GM12878 (cell line): Measurements from ENCODE around the gene EXOC4. TPM values are rescaled to one million over a fixed set of nuclear protein-coding genes. Genes with fewer than 3 reads are reported as not detected.

Experiments used
- ATAC-seq: fragments of 200-7000 bp; cut with Tn5 transposase; 3 replicates; pipeline ENCODE4 v1.9.1; 2020; ENCODE audit warnings: mild to moderate bottlenecking, moderate library complexity
- BruUV-seq: library from RNA; stranded (reverse); fragments of 400-500 nt; replicated peaks from 2 replicates; lab custom pipeline; 2021; lab: Mats Ljungman, UMichigan
- CTCF ChIA-PET: fragments of 300-600 bp; sonication (Branson Sonifier 250); formaldehyde crosslinking; extraction: SDS; loops from one replicate; lab custom pipeline; 2021; ENCODE audit warnings: inconsistent platforms; lab: Yijun Ruan, JAX
- POLR2A ChIA-PET: fragments of 350-600 bp; formaldehyde crosslinking; extraction: SDS; loops from one replicate; lab custom pipeline; 2021; ENCODE audit warnings: inconsistent platforms; lab: Charles Lee
- RAD21 ChIA-PET: fragments of 300-600 bp; sonication (Branson Sonifier 250); formaldehyde crosslinking; loops from one replicate; lab custom pipeline; 2023; ENCODE audit warnings: antibody characterized with exemption; ENCODE audit not compliant: unreplicated experiment; lab: Charles Lee
- SMC1A ChIA-PET: fragments of 300-600 bp; sonication (Branson Sonifier 250); formaldehyde crosslinking; loops from one replicate; lab custom pipeline; 2023; ENCODE audit not compliant: unreplicated experiment, uncharacterized antibody; lab: Charles Lee
- DNase-seq: peaks from one replicate; pipeline ENCODE4 v3.0.0-alpha.2; 2011; ENCODE audit warnings: low read depth, low spot score
- FAIRE-seq: peaks from 3 replicates; lab custom pipeline; 2011; peaks lifted over from hg19 to GRCh38; lab: Jason Lieb, UNC
- H2AFZ ChIP-seq: 2 replicates; pipeline ENCODE4 v1.6.0; 2011; ENCODE audit warnings: low read depth, low read length, control low read depth; ENCODE audit not compliant: control insufficient read depth
- H3K27ac ChIP-seq: 2 replicates; pipeline ENCODE4 v1.5.1; 2011; ENCODE audit warnings: control low read depth; ENCODE audit not compliant: control insufficient read depth, insufficient read depth
- H3K27me3 ChIP-seq, 2 experiments: replicated peaks in 1 of 2; 2 replicates each; pipeline versions ENCODE4 v1.6.0 to v1.6.1; 2011; ENCODE audit warnings: low read length in 1 of 2; ENCODE audit not compliant: control insufficient read depth in 2 of 2, insufficient read depth in 2 of 2
- H3K36me3 ChIP-seq, 2 experiments: 2 replicates each; pipeline ENCODE4 v1.5.1; 2011; ENCODE audit warnings: low read length in 1 of 2; ENCODE audit not compliant: control insufficient read depth in 2 of 2, insufficient read depth in 2 of 2
- H3K4me1 ChIP-seq: 2 replicates; pipeline ENCODE4 v1.6.1; 2011; ENCODE audit warnings: mild to moderate bottlenecking, low read length, moderate library complexity, mixed read lengths; ENCODE audit not compliant: control insufficient read depth, insufficient read depth
- H3K4me2 ChIP-seq: 2 replicates; pipeline ENCODE4 v1.6.0; 2011; ENCODE audit warnings: control low read depth; ENCODE audit not compliant: control insufficient read depth, insufficient read depth
- H3K4me3 ChIP-seq: fragments of 200-600 bp; sonication (generic); 2 replicates; pipeline ENCODE4 v1.5.1; 2016
- H3K79me2 ChIP-seq: 2 replicates; pipeline ENCODE4 v1.6.0; 2011; ENCODE audit warnings: low read length; ENCODE audit not compliant: control insufficient read depth, insufficient read depth
- H3K9ac ChIP-seq: 2 replicates; pipeline ENCODE4 v1.8.0; 2011; ENCODE audit warnings: low read length, control low read depth, mixed read lengths; ENCODE audit not compliant: control insufficient read depth, insufficient read depth
- H3K9me3 ChIP-seq: replicated peaks from 3 replicates; pipeline ENCODE4 v1.5.1; 2011; ENCODE audit warnings: mild to moderate bottlenecking, low read length; ENCODE audit not compliant: control insufficient read depth, insufficient read depth
- H4K20me1 ChIP-seq: 2 replicates; pipeline ENCODE4 v1.6.0; 2011; ENCODE audit not compliant: control insufficient read depth, insufficient read depth
- CHD2 ChIP-seq: IDR thresholded peaks from 2 replicates; pipeline ENCODE4 v1.6.1; 2011; ENCODE audit warnings: low read depth, low read length, improper control_type of control experiment, borderline replicate concordance
- CHD4 ChIP-seq: fragments of 200-600 bp; sonication (generic); IDR thresholded peaks from 2 replicates; pipeline ENCODE4 v1.6.1; 2016; ENCODE audit warnings: mild to moderate bottlenecking
- DPF2 ChIP-seq: fragments of 450-650 bp; IDR thresholded peaks from 2 replicates; pipeline ENCODE4 v1.6.1; 2017; ENCODE audit warnings: mild to moderate bottlenecking
- LARP7 ChIP-seq: fragments of 450-650 bp; IDR thresholded peaks from 2 replicates; pipeline ENCODE4 v1.6.1; 2017; ENCODE audit warnings: mild to moderate bottlenecking
- NR2F1 ChIP-seq: fragments of 450-650 bp; conservative IDR thresholded peaks from 2 replicates; pipeline ENCODE4 v1.6.1; 2017; ENCODE audit warnings: mild to moderate bottlenecking
- POLR2AphosphoS2 ChIP-seq: IDR thresholded peaks from 2 replicates; pipeline ENCODE4 v1.6.1; 2011; ENCODE audit warnings: low read depth, mild to moderate bottlenecking, low read length, improper control_type of control experiment, moderate library complexity
- SIN3A ChIP-seq: IDR thresholded peaks from 2 replicates; pipeline ENCODE4 v1.6.1; 2012; ENCODE audit warnings: low read depth, low read length, improper control_type of control experiment
- SIX5 ChIP-seq: IDR thresholded peaks from 2 replicates; pipeline ENCODE4 v1.6.1; 2011; ENCODE audit warnings: mild to moderate bottlenecking, low read depth, low read length, moderate library complexity; ENCODE audit not compliant: severe bottlenecking
- WGBS: methylation state at CpG from one replicate; pipeline ENCODE4 v1.1.6; 2016; ENCODE audit warnings: low lambda C conversion rate; ENCODE audit not compliant: insufficient replicate concordance, insufficient coverage; ENCODE audit errors: missing lambda C conversion rate; 5-methylcytosine and 5-hydroxymethylcytosine counted together
- in situ Hi-C: fragments of 300-500 bp; cut with MboI; formaldehyde crosslinking; loops from 9 replicates; pipeline ENCODE4 v1.14.3; 2018; ENCODE audit warnings: mixed read lengths
- intact Hi-C: fragments of 100-400 bp; cut with micrococcal nuclease; formaldehyde crosslinking; loops from one replicate; pipeline ENCODE4 v1.14.2; 2022; ENCODE audit not compliant: unreplicated experiment
- polyA plus RNA-seq, 11 experiments: library from polyadenylated mRNA; depleted of rRNA in 4 of 11; unstranded in 6 of 11; stranded (reverse) in 5 of 11; fragments of >200 nt; fragmentation: Nextera tagmentation in 4 of 11; fragmentation: Illumina TruSeq in 1 of 11; extraction: Ambion mirVana in 4 of 11; extraction: Trizol in 1 of 11; gene quantifications; 1 replicate in 1 of 11; 2 replicates in 10 of 11; pipeline versions ENCODE4 v1.2.1 to v1.2.3, GENCODE V29; 2011 to 2016; ENCODE audit warnings: inconsistent platforms in 2 of 11, missing spikeins in 2 of 11, low read depth in 1 of 11
- total RNA-seq, 4 experiments: library from RNA; depleted of rRNA in 3 of 4; stranded (reverse); fragments of >200 nt in 3 of 4; fragmentation: Illumina TruSeq in 1 of 4; extraction: Trizol in 1 of 4; gene quantifications; 2 replicates each; pipeline versions ENCODE4 v1.2.1 to v1.2.3, GENCODE V29; 2013 to 2021
- TF ChIP-seq, protein P1 (sequence below): IDR thresholded peaks from 2 replicates; pipeline ENCODE4 v1.6.1; 2011; ENCODE audit warnings: borderline replicate concordance, low read depth, mild to moderate bottlenecking, moderate library complexity, mixed read lengths, low read length; ENCODE audit not compliant: insufficient read depth; ENCODE audit errors: extremely low read length
- TF ChIP-seq, protein P2 (sequence below): fragments of 450-650 bp; IDR thresholded peaks from 2 replicates; pipeline ENCODE4 v1.6.1; 2017; ENCODE audit warnings: mild to moderate bottlenecking, moderate library complexity
- TF ChIP-seq, protein P3 (sequence below): fragments of 450-650 bp; IDR thresholded peaks from 2 replicates; pipeline ENCODE4 v1.6.1; 2017; ENCODE audit warnings: low read depth, mild to moderate bottlenecking, moderate library complexity
- TF ChIP-seq, protein P4 (sequence below): fragments of 450-650 bp; IDR thresholded peaks from 2 replicates; pipeline ENCODE4 v1.6.1; 2017; ENCODE audit warnings: mild to moderate bottlenecking

The EXOC4 gene
- total and polyA plus RNA-seq, 10 of the 15 experiments (the other 5 are each of a cell fraction or from before 2014, with no cell fraction given) = 13.2 to 44.5 (median 29.6) TPM

DNA sequence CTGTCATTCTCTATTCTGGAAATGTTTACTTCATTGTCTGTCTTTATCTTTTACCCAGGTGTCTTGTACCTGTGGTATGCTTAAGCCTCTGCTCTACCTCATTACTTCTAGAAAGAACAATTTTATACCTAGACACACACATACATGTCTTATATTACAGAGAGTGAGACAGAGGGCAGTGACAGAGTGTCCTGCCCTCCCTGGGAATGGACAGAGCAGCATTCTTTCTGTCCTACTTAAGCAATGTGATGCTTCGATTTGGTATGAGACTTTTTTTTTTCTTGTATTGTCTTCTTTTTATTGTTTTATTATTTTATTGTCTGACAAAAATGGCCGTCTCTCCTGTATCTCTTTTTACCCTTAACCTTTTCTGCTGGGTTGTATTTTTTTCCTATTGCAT, 286.1 kb downstream of the EXOC4 start (continued):
- TF ChIP-seq, protein P1, sequence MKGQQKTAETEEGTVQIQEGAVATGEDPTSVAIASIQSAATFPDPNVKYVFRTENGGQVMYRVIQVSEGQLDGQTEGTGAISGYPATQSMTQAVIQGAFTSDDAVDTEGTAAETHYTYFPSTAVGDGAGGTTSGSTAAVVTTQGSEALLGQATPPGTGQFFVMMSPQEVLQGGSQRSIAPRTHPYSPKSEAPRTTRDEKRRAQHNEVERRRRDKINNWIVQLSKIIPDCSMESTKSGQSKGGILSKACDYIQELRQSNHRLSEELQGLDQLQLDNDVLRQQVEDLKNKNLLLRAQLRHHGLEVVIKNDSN = no peak
- TF ChIP-seq, protein P2, sequence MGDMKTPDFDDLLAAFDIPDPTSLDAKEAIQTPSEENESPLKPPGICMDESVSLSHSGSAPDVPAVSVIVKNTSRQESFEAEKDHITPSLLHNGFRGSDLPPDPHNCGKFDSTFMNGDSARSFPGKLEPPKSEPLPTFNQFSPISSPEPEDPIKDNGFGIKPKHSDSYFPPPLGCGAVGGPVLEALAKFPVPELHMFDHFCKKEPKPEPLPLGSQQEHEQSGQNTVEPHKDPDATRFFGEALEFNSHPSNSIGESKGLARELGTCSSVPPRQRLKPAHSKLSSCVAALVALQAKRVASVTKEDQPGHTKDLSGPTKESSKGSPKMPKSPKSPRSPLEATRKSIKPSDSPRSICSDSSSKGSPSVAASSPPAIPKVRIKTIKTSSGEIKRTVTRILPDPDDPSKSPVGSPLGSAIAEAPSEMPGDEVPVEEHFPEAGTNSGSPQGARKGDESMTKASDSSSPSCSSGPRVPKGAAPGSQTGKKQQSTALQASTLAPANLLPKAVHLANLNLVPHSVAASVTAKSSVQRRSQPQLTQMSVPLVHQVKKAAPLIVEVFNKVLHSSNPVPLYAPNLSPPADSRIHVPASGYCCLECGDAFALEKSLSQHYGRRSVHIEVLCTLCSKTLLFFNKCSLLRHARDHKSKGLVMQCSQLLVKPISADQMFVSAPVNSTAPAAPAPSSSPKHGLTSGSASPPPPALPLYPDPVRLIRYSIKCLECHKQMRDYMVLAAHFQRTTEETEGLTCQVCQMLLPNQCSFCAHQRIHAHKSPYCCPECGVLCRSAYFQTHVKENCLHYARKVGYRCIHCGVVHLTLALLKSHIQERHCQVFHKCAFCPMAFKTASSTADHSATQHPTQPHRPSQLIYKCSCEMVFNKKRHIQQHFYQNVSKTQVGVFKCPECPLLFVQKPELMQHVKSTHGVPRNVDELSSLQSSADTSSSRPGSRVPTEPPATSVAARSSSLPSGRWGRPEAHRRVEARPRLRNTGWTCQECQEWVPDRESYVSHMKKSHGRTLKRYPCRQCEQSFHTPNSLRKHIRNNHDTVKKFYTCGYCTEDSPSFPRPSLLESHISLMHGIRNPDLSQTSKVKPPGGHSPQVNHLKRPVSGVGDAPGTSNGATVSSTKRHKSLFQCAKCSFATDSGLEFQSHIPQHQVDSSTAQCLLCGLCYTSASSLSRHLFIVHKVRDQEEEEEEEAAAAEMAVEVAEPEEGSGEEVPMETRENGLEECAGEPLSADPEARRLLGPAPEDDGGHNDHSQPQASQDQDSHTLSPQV = no peak
- TF ChIP-seq, all 136 proteins: peak for 0

DNA sequence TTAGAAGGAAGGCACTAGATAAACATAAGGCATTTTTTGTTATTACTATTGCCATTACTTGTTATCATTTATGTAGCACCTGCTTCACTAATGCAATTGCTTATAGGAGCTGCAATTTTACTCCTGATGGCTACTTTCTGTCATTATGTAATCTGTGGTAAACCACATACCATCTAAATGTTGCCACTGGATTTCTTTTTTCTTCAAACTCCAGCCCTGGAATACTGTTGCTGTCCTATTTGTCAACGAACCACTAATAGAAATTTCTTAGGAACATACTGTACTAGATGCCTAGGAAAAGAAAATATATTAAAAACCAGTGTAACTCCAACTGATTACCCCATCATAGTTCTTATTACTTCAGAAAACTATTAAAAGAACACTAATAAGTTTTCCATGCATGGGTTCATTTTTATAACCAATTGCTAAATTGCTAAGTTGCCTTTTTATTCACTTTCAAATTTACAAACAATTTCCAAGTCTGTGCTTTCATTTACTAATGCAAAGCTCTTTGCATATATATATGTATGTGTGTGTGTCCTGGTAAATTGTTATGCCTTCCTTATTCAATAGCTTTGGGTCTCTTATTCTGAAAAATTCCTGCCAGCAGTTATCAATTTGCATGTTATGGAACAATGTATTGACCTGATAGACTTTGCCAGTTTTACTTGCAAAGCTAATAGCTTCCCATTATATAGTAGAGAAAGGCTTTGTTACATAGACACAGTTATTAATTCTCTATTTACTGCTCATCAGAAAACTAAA, 287.4 kb downstream of the EXOC4 start:
- H3K36me3 ChIP-seq = no peaks in the 10 kb centered on the region
- H3K9me3 ChIP-seq = no peaks in the 10 kb centered on the region
- BruUV-seq = no TSS peak
- no peak overlapping the region for H3K9ac ChIP-seq
- intact Hi-C loops = no loop called here
- SMC1A ChIA-PET = no interaction called here
- H3K4me3 ChIP-seq = no peak overlapping the region
- no peaks in the 10 kb centered on the region for H3K79me2 ChIP-seq
- H3K4me2 ChIP-seq = no peak overlapping the region
- ATAC-seq (no peak), FAIRE-seq (no peak), DNase-seq (no peak)
- in situ Hi-C loops = no loop called here
- no peaks in the 10 kb centered on the region for H3K4me1 ChIP-seq
- 83% methylated on average over 1 of the region's 1 CpG for WGBS
- no peaks in the 10 kb centered on the region for H3K27me3 ChIP-seq
- H2AFZ ChIP-seq = no peak overlapping the region
- no peaks in the 10 kb centered on the region for H4K20me1 ChIP-seq
- RAD21 ChIA-PET = no interaction called here
- POLR2A ChIA-PET = no interaction called here
- no peak overlapping the region for H3K27ac ChIP-seq
- CTCF ChIA-PET = no interaction called here
- TF ChIP-seq CHD2 (no peak), SIX5 (no peak), SIN3A (no peak), LARP7 (no peak), DPF2 (no peak), POLR2AphosphoS2 (no peak), CHD4 (no peak), NR2F1 (no peak)
- TF ChIP-seq, protein P3, sequence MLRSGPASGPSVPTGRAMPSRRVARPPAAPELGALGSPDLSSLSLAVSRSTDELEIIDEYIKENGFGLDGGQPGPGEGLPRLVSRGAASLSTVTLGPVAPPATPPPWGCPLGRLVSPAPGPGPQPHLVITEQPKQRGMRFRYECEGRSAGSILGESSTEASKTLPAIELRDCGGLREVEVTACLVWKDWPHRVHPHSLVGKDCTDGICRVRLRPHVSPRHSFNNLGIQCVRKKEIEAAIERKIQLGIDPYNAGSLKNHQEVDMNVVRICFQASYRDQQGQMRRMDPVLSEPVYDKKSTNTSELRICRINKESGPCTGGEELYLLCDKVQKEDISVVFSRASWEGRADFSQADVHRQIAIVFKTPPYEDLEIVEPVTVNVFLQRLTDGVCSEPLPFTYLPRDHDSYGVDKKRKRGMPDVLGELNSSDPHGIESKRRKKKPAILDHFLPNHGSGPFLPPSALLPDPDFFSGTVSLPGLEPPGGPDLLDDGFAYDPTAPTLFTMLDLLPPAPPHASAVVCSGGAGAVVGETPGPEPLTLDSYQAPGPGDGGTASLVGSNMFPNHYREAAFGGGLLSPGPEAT = no peak
- TF ChIP-seq, protein P4, sequence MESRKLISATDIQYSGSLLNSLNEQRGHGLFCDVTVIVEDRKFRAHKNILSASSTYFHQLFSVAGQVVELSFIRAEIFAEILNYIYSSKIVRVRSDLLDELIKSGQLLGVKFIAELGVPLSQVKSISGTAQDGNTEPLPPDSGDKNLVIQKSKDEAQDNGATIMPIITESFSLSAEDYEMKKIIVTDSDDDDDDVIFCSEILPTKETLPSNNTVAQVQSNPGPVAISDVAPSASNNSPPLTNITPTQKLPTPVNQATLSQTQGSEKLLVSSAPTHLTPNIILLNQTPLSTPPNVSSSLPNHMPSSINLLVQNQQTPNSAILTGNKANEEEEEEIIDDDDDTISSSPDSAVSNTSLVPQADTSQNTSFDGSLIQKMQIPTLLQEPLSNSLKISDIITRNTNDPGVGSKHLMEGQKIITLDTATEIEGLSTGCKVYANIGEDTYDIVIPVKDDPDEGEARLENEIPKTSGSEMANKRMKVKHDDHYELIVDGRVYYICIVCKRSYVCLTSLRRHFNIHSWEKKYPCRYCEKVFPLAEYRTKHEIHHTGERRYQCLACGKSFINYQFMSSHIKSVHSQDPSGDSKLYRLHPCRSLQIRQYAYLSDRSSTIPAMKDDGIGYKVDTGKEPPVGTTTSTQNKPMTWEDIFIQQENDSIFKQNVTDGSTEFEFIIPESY = no peak
